Measurements from ENCODE around the gene CLDN1.
"Not testable (repeated sequence)": the region's sequence is repeated elsewhere in the genome, so short reads cannot be mapped to it uniquely, and the experiment has no call there.

The CLDN1 gene

GRCh38 chr3:190291994-190292584 is 30.2 kb downstream of the CLDN1 start:
- DNase-seq = no peak

GRCh38 chr3:190289989-190290388 is 32.3 kb downstream of the CLDN1 start:
- DNase-seq = no peak

- no peak for DNase-seq
Observed at GRCh38 chr3:190288836-190289235, 33.4 kb downstream of the CLDN1 start.

- no peak for DNase-seq
Observed at GRCh38 chr3:190286014-190286413, 36.2 kb downstream of the CLDN1 start.

- DNase-seq = no peak
Observed at GRCh38 chr3:190281308-190282051, 40.8 kb downstream of the CLDN1 start.

GRCh38 chr3:190279690-190280089 is 42.6 kb downstream of the CLDN1 start:
- DNase-seq = no peak

- no peak for DNase-seq
Observed at GRCh38 chr3:190272747-190273146, 49.5 kb downstream of the CLDN1 start.

GRCh38 chr3:190269101-190269500 is 53.1 kb downstream of the CLDN1 start:
- DNase-seq = no peak

GRCh38 chr3:190267464-190267863 is 54.8 kb downstream of the CLDN1 start:
- DNase-seq = not testable (repeated sequence)

- DNase-seq = no peak
Observed at GRCh38 chr3:190266913-190267290, 55.3 kb downstream of the CLDN1 start.

- DNase-seq = no peak
Observed at GRCh38 chr3:190266265-190266912, 55.9 kb downstream of the CLDN1 start.

- no peak for DNase-seq
Observed at GRCh38 chr3:190265796-190266195, 56.5 kb downstream of the CLDN1 start.

- DNase-seq = no peak
Observed at GRCh38 chr3:190265126-190265525, 57.1 kb downstream of the CLDN1 start.

- no peak for DNase-seq
Observed at GRCh38 chr3:190261740-190262139, 60.5 kb downstream of the CLDN1 start.

- no peak for DNase-seq
Observed at GRCh38 chr3:190261015-190261414, 61.2 kb downstream of the CLDN1 start.

- no peak for DNase-seq
Observed at GRCh38 chr3:190260301-190260700, 61.9 kb downstream of the CLDN1 start.

GRCh38 chr3:190258634-190259033 is 63.6 kb downstream of the CLDN1 start:
- DNase-seq = no peak

Data from stimulated activated CD4-positive, alpha-beta T cell treated with anti-CD3 and anti-CD28 coated beads, Interleukin-4, amount 100 ng/mL, for 4 hours (primary cell).